PC-3 (cell line): Measurements from ENCODE around the gene NEK8.

Experiments
- EZH2 ChIP-seq: fragments of 300-600 bp; sonication (generic); IDR thresholded peaks from one replicate; pipeline ENCODE4 v1.6.1; 2017; ENCODE audit warnings: antibody characterized with exemption, mild to moderate bottlenecking, low read length; ENCODE audit not compliant: unreplicated experiment
- EZH2phosphoT487 ChIP-seq: fragments of 300-600 bp; sonication (generic); IDR thresholded peaks from 2 replicates; pipeline ENCODE4 v1.6.1; 2018; ENCODE audit warnings: mild to moderate bottlenecking, antibody characterized with exemption, low read length, borderline replicate concordance
- TF ChIP-seq, protein P1 (sequence below): fragments of 300-600 bp; sonication (generic); conservative IDR thresholded peaks from 2 replicates; pipeline ENCODE4 v1.5.1; 2017; ENCODE audit warnings: antibody characterized with exemption, low read depth, mild to moderate bottlenecking, low read length

DNA sequence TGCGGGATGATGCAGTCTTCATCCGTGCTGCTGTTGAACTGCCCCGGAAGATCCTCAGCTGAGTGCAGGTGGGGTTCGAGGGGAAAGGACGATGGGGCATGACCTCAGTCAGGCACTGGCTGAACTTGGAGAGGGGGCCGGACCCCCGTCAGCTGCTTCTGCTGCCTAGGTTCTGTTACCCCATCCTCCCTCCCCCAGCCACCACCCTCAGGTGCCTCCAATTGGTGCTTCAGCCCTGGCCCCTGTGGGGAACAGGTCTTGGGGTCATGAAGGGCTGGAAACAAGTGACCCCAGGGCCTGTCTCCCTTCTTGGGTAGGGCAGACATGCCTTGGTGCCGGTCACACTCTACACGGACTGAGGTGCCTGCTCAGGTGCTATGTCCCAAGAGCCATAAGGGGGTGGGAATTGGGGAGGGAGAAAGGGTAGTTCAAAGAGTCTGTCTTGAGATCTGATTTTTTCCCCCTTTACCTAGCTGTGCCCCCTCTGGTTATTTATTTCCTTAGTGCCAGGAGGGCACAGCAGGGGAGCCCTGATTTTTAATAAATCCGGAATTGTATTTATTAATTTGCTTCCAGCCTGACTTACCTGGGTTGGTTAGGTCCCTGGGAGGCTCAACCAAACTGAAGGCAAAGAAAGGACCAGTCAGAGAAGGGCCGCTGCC, 21.1 kb downstream of the NEK8 start:
- TF ChIP-seq, protein P1, sequence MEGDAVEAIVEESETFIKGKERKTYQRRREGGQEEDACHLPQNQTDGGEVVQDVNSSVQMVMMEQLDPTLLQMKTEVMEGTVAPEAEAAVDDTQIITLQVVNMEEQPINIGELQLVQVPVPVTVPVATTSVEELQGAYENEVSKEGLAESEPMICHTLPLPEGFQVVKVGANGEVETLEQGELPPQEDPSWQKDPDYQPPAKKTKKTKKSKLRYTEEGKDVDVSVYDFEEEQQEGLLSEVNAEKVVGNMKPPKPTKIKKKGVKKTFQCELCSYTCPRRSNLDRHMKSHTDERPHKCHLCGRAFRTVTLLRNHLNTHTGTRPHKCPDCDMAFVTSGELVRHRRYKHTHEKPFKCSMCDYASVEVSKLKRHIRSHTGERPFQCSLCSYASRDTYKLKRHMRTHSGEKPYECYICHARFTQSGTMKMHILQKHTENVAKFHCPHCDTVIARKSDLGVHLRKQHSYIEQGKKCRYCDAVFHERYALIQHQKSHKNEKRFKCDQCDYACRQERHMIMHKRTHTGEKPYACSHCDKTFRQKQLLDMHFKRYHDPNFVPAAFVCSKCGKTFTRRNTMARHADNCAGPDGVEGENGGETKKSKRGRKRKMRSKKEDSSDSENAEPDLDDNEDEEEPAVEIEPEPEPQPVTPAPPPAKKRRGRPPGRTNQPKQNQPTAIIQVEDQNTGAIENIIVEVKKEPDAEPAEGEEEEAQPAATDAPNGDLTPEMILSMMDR = no peak
- TF ChIP-seq EZH2 = no peak
- TF ChIP-seq EZH2phosphoT487 = no peak
